ENCODE data around the gene MIGA1. TPM values are rescaled to one million over a fixed set of nuclear protein-coding genes. Genes with fewer than 3 reads are reported as not detected.
A peak's percentile ranks its signal among the peaks of the same experiment; 100 is the strongest.

Gene MIGA1
- total and polyA plus RNA-seq, 12 donors = 2.4 to 24.2 (median 16.8) TPM

DNA sequence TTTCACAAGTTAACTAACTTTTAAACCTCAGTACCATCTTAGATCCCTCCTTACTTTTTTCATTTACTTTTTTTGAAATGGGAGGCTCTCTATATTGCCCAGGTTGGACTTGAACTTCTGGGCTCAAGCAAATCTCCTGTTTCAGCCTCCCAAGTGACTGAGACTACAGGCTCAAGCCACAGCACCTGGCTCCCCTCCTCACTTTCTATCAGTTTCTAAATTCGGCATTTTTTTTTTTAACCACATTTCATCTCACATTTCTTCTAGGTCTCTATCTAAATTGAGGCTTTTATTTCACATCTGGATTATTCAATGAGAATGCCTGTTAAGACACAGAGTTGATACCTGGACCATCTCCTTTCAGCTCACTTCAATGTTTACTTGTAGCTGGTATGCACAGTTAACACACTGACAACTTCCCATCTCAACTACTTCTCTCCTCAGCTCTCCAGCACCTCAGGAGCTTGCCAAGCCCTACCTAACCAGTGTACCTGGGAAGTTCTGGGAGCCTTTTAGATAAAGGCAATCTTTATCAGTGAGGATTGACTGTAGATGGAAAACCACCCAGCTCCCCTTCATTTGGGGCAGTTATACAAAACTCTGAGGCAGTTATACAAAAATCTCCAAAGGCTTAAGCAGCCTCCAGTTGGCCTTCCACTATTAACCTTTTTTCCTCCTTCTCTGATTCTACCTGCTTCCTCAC lies 23.2 kb upstream of the MIGA1 start:
- Histone ChIP-seq H3K4me3 (no peak overlapping the region), H3K27me3 (no peaks in the 10 kb centered on the region), H3K4me1 (replicated peaks in 1 of 2) (peaks cover 22 to 48% of the 10 kb centered on the region in 2 donors), H3K9me3 (replicated peaks in 1 of 3) (no peaks in the 10 kb centered on the region), H3K27ac (peak overlapping the region in 3 of 5 donors; percentile 4 to 94 (median 77)), H3K36me3 (replicated peaks in 1 of 2) (no peaks in the 10 kb centered on the region)
- DNase-seq = no peak
- no peak for TF ChIP-seq POLR2A (IDR thresholded peaks at IDR 0.05)
- TF ChIP-seq, protein P1, sequence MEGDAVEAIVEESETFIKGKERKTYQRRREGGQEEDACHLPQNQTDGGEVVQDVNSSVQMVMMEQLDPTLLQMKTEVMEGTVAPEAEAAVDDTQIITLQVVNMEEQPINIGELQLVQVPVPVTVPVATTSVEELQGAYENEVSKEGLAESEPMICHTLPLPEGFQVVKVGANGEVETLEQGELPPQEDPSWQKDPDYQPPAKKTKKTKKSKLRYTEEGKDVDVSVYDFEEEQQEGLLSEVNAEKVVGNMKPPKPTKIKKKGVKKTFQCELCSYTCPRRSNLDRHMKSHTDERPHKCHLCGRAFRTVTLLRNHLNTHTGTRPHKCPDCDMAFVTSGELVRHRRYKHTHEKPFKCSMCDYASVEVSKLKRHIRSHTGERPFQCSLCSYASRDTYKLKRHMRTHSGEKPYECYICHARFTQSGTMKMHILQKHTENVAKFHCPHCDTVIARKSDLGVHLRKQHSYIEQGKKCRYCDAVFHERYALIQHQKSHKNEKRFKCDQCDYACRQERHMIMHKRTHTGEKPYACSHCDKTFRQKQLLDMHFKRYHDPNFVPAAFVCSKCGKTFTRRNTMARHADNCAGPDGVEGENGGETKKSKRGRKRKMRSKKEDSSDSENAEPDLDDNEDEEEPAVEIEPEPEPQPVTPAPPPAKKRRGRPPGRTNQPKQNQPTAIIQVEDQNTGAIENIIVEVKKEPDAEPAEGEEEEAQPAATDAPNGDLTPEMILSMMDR (IDR thresholded peaks at IDR 0.05) = no peak
- intact Hi-C loops (cut with DNase I) = no loop called here
- 73 to 81% (median 77%) methylated on average over 1 of the region's 1 CpG for WGBS, 4 donors

DNA sequence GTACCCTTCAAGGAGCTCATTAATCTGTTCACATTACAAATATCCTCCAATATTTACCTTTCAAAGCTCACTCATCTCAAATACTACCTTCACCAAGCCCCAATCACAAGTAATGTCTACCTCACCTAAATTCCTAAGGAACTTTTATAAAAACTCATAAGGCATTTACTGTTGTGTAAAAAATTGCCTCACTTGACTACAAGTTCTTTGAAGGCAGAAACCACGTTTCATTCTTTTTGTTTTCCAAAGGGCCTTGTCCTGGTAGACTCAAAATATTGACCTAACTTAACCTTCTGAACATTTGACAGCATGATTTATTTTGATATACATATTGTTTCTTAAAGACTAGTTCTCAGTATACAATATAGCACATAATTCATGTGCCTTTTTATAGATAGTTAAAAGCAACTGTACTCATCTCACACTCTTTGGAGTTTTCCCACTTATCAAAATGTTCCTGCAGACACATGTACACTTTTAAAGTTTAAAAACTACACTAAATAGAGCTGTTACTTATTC lies 22.3 kb upstream of the MIGA1 start:
- Histone ChIP-seq H3K9me3 (replicated peaks in 1 of 3) (no peaks in the 10 kb centered on the region), H3K4me3 (peak overlapping the region in 1 of 4 donors; percentile 91), H3K27me3 (no peaks in the 10 kb centered on the region), H3K36me3 (replicated peaks in 1 of 2) (no peaks in the 10 kb centered on the region), H3K27ac (peak overlapping the region in 4 of 5 donors; percentile 77 to 95 (median 94)), H3K4me1 (replicated peaks in 1 of 2) (peaks cover 22 to 48% of the 10 kb centered on the region in 2 donors)
- TF ChIP-seq POLR2A (IDR thresholded peaks at IDR 0.05) = no peak
- TF ChIP-seq, protein P1 (IDR thresholded peaks at IDR 0.05) = no peak
- WGBS, 4 donors = 14 to 29% (median 21%) methylated on average over 1 of the region's 1 CpG
- DNase-seq = no peak
- intact Hi-C loops (cut with DNase I) = no loop called here

DNA sequence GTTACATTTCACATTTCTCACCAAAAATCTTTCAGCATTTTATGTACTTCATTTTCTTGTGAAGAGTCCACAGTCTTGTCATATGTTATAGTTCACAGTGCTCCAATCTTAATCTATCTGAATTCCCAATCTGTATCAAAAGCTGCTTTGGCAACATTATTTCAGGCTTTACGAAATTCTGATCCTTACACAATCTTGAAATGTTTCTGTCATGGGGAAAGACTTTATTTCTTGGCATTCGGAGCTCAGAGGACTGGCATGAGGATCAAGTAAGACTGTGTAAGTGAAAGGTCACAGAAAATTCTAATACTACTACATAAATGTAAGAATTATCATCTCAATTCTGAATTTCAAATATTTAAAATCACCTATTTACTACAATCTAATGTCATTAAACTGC lies 21.8 kb upstream of the MIGA1 start:
- H3K4me1 ChIP-seq (replicated peaks in 1 of 2) = peaks cover 22 to 48% of the 10 kb centered on the region in 2 donors
- no peaks in the 10 kb centered on the region for H3K27me3 ChIP-seq
- DNase-seq = peak in 1 of 7 donors; percentile 42
- intact Hi-C loops (cut with DNase I) = no loop called here
- H3K4me3 ChIP-seq = peak overlapping the region in 1 of 4 donors; percentile 91
- WGBS, 4 donors = 11 to 25% (median 21%) methylated on average over 2 of the region's 2 CpGs
- H3K36me3 ChIP-seq (replicated peaks in 1 of 2) = no peaks in the 10 kb centered on the region
- H3K27ac ChIP-seq = peak overlapping the region; percentile 77 to 95 (median 94)
- no peaks in the 10 kb centered on the region for H3K9me3 ChIP-seq (replicated peaks in 1 of 3)
- TF ChIP-seq POLR2A (IDR thresholded peaks at IDR 0.05) = peak in 1 of 2 donors; percentile 60
- TF ChIP-seq, protein P1 (IDR thresholded peaks at IDR 0.05) = no peak

DNA sequence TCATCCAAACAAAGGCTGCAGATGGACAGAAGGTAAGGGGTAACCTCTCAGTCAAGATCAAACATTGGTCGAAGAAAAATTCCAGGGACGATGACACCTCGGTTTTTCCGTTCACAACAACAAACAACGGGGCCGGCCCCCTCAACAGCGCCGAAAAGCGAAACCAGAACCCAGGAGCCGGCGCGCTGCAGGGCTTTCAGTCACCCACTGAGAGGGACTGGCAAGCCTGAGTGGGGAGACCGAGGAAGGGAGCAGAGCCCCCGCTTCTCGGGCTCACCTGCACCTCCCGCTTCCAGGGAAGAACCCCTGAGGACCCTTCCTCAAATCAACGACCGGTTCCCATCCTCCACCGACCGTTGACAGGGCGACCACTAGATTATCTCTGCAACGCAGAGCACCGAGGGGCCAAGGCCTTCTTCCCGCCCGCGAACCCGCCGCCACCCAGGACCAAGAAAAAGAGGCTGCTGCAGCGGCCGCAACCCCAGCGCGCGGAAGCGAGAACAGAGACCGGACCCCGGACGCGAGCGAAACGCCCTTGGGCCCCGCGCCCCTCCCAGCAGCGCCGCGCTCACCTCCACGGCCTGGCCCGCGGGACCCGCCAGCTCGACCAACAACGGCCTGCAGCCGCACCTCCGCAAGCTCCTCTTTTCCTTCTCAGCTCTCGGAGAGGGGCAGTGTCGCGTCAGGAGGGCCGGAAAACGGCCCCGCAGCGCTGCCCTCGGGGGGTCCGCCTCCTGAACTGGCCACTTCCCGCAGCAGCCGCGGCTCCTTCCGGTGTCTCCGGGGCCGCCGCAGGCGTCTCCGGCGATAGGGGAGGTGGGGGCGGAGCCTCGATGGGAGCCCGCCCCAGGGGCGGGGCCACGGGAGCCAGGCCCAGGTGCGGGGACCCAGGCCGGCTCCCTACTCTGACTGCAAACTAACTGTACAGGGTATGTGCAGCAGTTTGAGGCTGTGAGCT lies 20.1 kb upstream of the MIGA1 start, which contains the start of gene USP33:
TSS of gene USP33 (minus strand) at position 782 of the 958 bp plus-strand sequence. CDS start 18,155 bp downstream, outside the sequence.
- TF ChIP-seq POLR2A (IDR thresholded peaks at IDR 0.05) = peak; percentile 62 to 96
- TF ChIP-seq, protein P1 (IDR thresholded peaks at IDR 0.05) = peak in 1 of 6 experiments; percentile 1
- peak within 1 kb of the TSS; percentile 80 to 95 (median 94) for H3K27ac ChIP-seq
- DNase-seq = peak; percentile 86 to 92 (median 90)
- H3K36me3 ChIP-seq (replicated peaks in 1 of 2) = no peaks in the 10 kb centered on the region
- intact Hi-C loops (cut with DNase I) = no loop called here
- H3K4me1 ChIP-seq (replicated peaks in 1 of 2) = peaks cover 22 to 43% of the 10 kb centered on the region in 2 donors
- H3K27me3 ChIP-seq = no peaks in the 10 kb centered on the region
- no peaks in the 10 kb centered on the region for H3K9me3 ChIP-seq (replicated peaks in 1 of 3)
- peak within 1 kb of the TSS; percentile 75 to 91 (median 84) for H3K4me3 ChIP-seq
- 0 to 1% (median 1%) methylated on average over 18 to 79 of the region's 79 CpGs for WGBS, 4 donors
